Type B pancreatic cell (in vitro differentiated cells): ENCODE data around the gene JPH3. TPM values are rescaled to one million over a fixed set of nuclear protein-coding genes. Genes with fewer than 3 reads are reported as not detected.

Source experiments
- DNase-seq: peaks from one replicate; pipeline ENCODE4 v3.0.0; 2021; ENCODE audit warnings: mixed read lengths; ENCODE audit not compliant: unreplicated experiment; ENCODE audit errors: extremely low spot score
- H3K27ac Mint-ChIP-seq: 2 replicates; pipeline ENCODE4 v1.8.0; 2021; ENCODE audit warnings: mild to moderate bottlenecking, mixed read lengths
- H3K27me3 Mint-ChIP-seq: 2 replicates; pipeline ENCODE4 v1.8.0; 2021; ENCODE audit warnings: mixed read lengths
- H3K36me3 Mint-ChIP-seq: 2 replicates; pipeline ENCODE4 v1.8.0; 2021; ENCODE audit warnings: mixed read lengths
- H3K4me1 Mint-ChIP-seq: one replicate; pipeline ENCODE4 v1.8.0; 2021; ENCODE audit warnings: mixed read lengths; ENCODE audit not compliant: unreplicated experiment
- H3K4me3 Mint-ChIP-seq: 2 replicates; pipeline ENCODE4 v1.8.0; 2021; ENCODE audit warnings: mild to moderate bottlenecking, mixed read lengths
- H3K9me3 Mint-ChIP-seq: 2 replicates; pipeline ENCODE4 v1.8.0; 2021; ENCODE audit warnings: mixed read lengths
- CTCF ChIP-seq: fragments of 200-600 bp; sonication (generic); conservative IDR thresholded peaks from 2 replicates; pipeline ENCODE4 v1.5.0; 2021; ENCODE audit warnings: antibody characterized with exemption, mild to moderate bottlenecking
- total RNA-seq: library from RNA; stranded (reverse); gene quantifications from 2 replicates; pipeline ENCODE4 v1.2.1, GENCODE V29; 2021; ENCODE audit warnings: low replicate concordance

The JPH3 gene
- total RNA-seq, 1 donor from 2014 or later: 7.2 TPM

GRCh38 chr16:87688876-87689815 lies 86.8 kb downstream of the JPH3 start:
- no peak overlapping the region for H3K27ac Mint-ChIP-seq
- H3K36me3 Mint-ChIP-seq: no peaks in the 10 kb centered on the region
- H3K4me1 Mint-ChIP-seq: no peaks in the 10 kb centered on the region
- no peak overlapping the region for H3K4me3 Mint-ChIP-seq
- no peak for TF ChIP-seq CTCF
- DNase-seq: no peak
- no peaks in the 10 kb centered on the region for H3K27me3 Mint-ChIP-seq
- H3K9me3 Mint-ChIP-seq: no peaks in the 10 kb centered on the region

GRCh38 chr16:87689956-87690465 lies 87.7 kb downstream of the JPH3 start:
- Mint-ChIP-seq H3K4me3 (no peak overlapping the region), H3K27me3 (no peaks in the 10 kb centered on the region), H3K9me3 (no peaks in the 10 kb centered on the region), H3K36me3 (no peaks in the 10 kb centered on the region), H3K4me1 (no peaks in the 10 kb centered on the region), H3K27ac (no peak overlapping the region)
- TF ChIP-seq CTCF: no peak
- DNase-seq: no peak

GRCh38 chr16:87690911-87691685 lies 88.8 kb downstream of the JPH3 start:
- no peaks in the 10 kb centered on the region for H3K36me3 Mint-ChIP-seq
- no peaks in the 10 kb centered on the region for H3K27me3 Mint-ChIP-seq
- no peak for TF ChIP-seq CTCF
- H3K4me3 Mint-ChIP-seq: no peak overlapping the region
- H3K9me3 Mint-ChIP-seq: no peaks in the 10 kb centered on the region
- no peak for DNase-seq
- no peaks in the 10 kb centered on the region for H3K4me1 Mint-ChIP-seq
- no peak overlapping the region for H3K27ac Mint-ChIP-seq

GRCh38 chr16:87691686-87692079 lies 89.4 kb downstream of the JPH3 start:
- no peak for TF ChIP-seq CTCF
- Mint-ChIP-seq H3K4me1 (no peaks in the 10 kb centered on the region), H3K27ac (no peak overlapping the region), H3K36me3 (no peaks in the 10 kb centered on the region), H3K9me3 (no peaks in the 10 kb centered on the region), H3K4me3 (no peak overlapping the region), H3K27me3 (no peaks in the 10 kb centered on the region)
- DNase-seq: no peak

GRCh38 chr16:87692176-87692575 lies 89.9 kb downstream of the JPH3 start:
- no peaks in the 10 kb centered on the region for H3K4me1 Mint-ChIP-seq
- H3K27me3 Mint-ChIP-seq: no peaks in the 10 kb centered on the region
- H3K36me3 Mint-ChIP-seq: no peaks in the 10 kb centered on the region
- no peak overlapping the region for H3K4me3 Mint-ChIP-seq
- H3K27ac Mint-ChIP-seq: no peak overlapping the region
- no peak for TF ChIP-seq CTCF
- no peak for DNase-seq
- no peaks in the 10 kb centered on the region for H3K9me3 Mint-ChIP-seq
